ENCODE results near the gene SDK2. TPM values are rescaled to one million over a fixed set of nuclear protein-coding genes. Genes with fewer than 3 reads are reported as not detected.
A peak's percentile ranks its signal among the peaks of the same experiment; 100 is the strongest.

Gene SDK2
- polyA plus RNA-seq, 1 of the 3 experiments (the other 2 are of a cell fraction), result 0.02 TPM

- Histone ChIP-seq H3K36me3 (replicated peaks in 1 of 2; ENCODE audit: control insufficient read depth in 1 of 2, insufficient read depth in 2 of 2, low read length in 1 of 2) (no peaks in the 10 kb centered on the region), H3K27ac (ENCODE audit: low read depth in 2 of 2, low read length in 1 of 2) (no peak overlapping the region), H2AFZ (ENCODE audit: low read depth) (no peak overlapping the region), H3K9me3 (no peaks in the 10 kb centered on the region), H3K27me3 (ENCODE audit: insufficient read depth) (no peaks in the 10 kb centered on the region), H3K4me3 (ENCODE audit: low read depth in 2 of 2, low read length in 1 of 2) (no peak overlapping the region), H3K9ac (no peak overlapping the region), H3K9me2 (no peaks in the 10 kb centered on the region), H3K4me2 (no peak overlapping the region), H3F3A (replicated peaks; ENCODE audit: insufficient read depth) (peaks cover 5% of the 10 kb centered on the region), H4K20me1 (ENCODE audit: insufficient read depth) (no peaks in the 10 kb centered on the region), H3K79me2 (ENCODE audit: insufficient read depth) (no peaks in the 10 kb centered on the region), H3K4me1 (ENCODE audit: control insufficient read depth in 1 of 2, insufficient read depth in 2 of 2, low read depth in 1 of 2, low read length in 1 of 2) (peaks cover 0 to 31% of the 10 kb centered on the region in 2 experiments; a peak in 1 of 4 replicates)
- TF ChIP-seq EZH2phosphoT487 (IDR thresholded peaks at IDR 0.05; ENCODE audit: borderline replicate concordance, low read depth) (no peak), GABPA (IDR thresholded peaks at IDR 0.05; ENCODE audit: low read depth) (no peak), ELF1 (IDR thresholded peaks at IDR 0.05) (no peak), YY1 (IDR thresholded peaks at IDR 0.05; ENCODE audit: low read depth) (no peak), NFIC (IDR thresholded peaks at IDR 0.05; ENCODE audit: borderline replicate concordance) (no peak), NRF1 (IDR thresholded peaks at IDR 0.05; ENCODE audit: low read depth, low read length) (no peak), TCF12 (IDR thresholded peaks at IDR 0.05) (no peak), REST (IDR thresholded peaks at IDR 0.05; ENCODE audit: low read depth, low read length) (no peak)
- POLR2A ChIA-PET, result no interaction called here
- 70% methylated on average over 5 of the region's 5 CpGs for WGBS (ENCODE audit: low lambda C conversion rate)
- DNase-seq, result peak; percentile 41
- CTCF ChIA-PET, result interaction anchor here (0.6 to 3.5 kb wide), 5 partner anchors 12 to 46 kb away, joined by 3 to 14 read pairs (median 8); partner anchors contain the start of gene CDC42EP4
Measured at GRCh38 chr17:73323409-73324159, 320.7 kb downstream of the SDK2 start.

- POLR2A ChIA-PET, result no interaction called here
Measured at GRCh38 chr17:73320601-73321264, 323.5 kb downstream of the SDK2 start.

More at GRCh38 chr17:73320601-73321264, 323.5 kb downstream of the SDK2 start:
- Histone ChIP-seq H3K9ac (no peak overlapping the region), H2AFZ (ENCODE audit: low read depth) (no peak overlapping the region), H3K9me3 (no peaks in the 10 kb centered on the region), H3K9me2 (no peaks in the 10 kb centered on the region), H3F3A (replicated peaks; ENCODE audit: insufficient read depth) (peaks cover 5% of the 10 kb centered on the region), H4K20me1 (ENCODE audit: insufficient read depth) (no peaks in the 10 kb centered on the region), H3K79me2 (ENCODE audit: insufficient read depth) (no peaks in the 10 kb centered on the region), H3K27me3 (ENCODE audit: insufficient read depth) (no peaks in the 10 kb centered on the region), H3K27ac (ENCODE audit: low read depth in 2 of 2, low read length in 1 of 2) (peak overlapping the region in 1 of 2 experiments; percentile 24; a peak in 2 of 4 replicates), H3K4me2 (no peak overlapping the region), H3K4me1 (ENCODE audit: control insufficient read depth in 1 of 2, insufficient read depth in 2 of 2, low read depth in 1 of 2, low read length in 1 of 2) (peaks cover 0 to 50% of the 10 kb centered on the region in 2 experiments; a peak in 1 of 4 replicates), H3K4me3 (ENCODE audit: low read depth in 2 of 2, low read length in 1 of 2) (no peak overlapping the region), H3K36me3 (replicated peaks in 1 of 2; ENCODE audit: control insufficient read depth in 1 of 2, insufficient read depth in 2 of 2, low read length in 1 of 2) (no peaks in the 10 kb centered on the region)
- TF ChIP-seq EP300 (IDR thresholded peaks at IDR 0.05; ENCODE audit: borderline replicate concordance in 1 of 2, low read depth in 1 of 2, low read length in 1 of 2), result peak in 1 of 2 experiments; percentile 63; a peak in 2 of 4 replicates
- TF ChIP-seq RCOR1 (IDR thresholded peaks at IDR 0.05; ENCODE audit: low read length), result no peak
- TF ChIP-seq TCF12 (IDR thresholded peaks at IDR 0.05), result peak; percentile 43; the same call in 1 of the 2 replicates
- peak; percentile 91 for TF ChIP-seq PBX3 (IDR thresholded peaks at IDR 0.05)
- TF ChIP-seq ZBTB33 (IDR thresholded peaks at IDR 0.05; ENCODE audit: borderline replicate concordance, low read depth), result no peak
- WGBS (ENCODE audit: low lambda C conversion rate), result 77% methylated on average over 6 of the region's 6 CpGs
- CTCF ChIA-PET, result interaction anchor here (1.5 to 3.6 kb wide), 7 partner anchors 10 to 595 kb away, joined by 3 to 29 read pairs (median 8); no protein-coding TSS in a partner anchor
- peak; percentile 54 for DNase-seq
